Fibroblast of villous mesenchyme (primary cell): Measurements from ENCODE around the gene TJP2. TPM values are rescaled to one million over a fixed set of nuclear protein-coding genes. Genes with fewer than 3 reads are reported as not detected.
A peak's percentile ranks its signal among the peaks of the same experiment; 100 is the strongest.

ENCODE experiments used
- DNase-seq: peaks from one replicate; pipeline ENCODE4 v3.0.0-alpha.2; 2010; ENCODE audit warnings: low read depth
- H3K4me3 ChIP-seq: 2 replicates; pipeline ENCODE4 v1.5.1; 2011; ENCODE audit warnings: low read depth, mild to moderate bottlenecking, low read length
- CTCF ChIP-seq: IDR thresholded peaks from 2 replicates; pipeline ENCODE4 v1.5.1; 2012; ENCODE audit warnings: low read depth, mild to moderate bottlenecking, low read length; ENCODE audit not compliant: insufficient read depth
- total RNA-seq: library from RNA; depleted of rRNA; stranded (reverse); fragments of >200 nt; gene quantifications from 2 replicates; pipeline ENCODE4 v1.2.3, GENCODE V29; 2012

The TJP2 gene
- total RNA-seq, 1 donor, result 18.1 TPM

- TF ChIP-seq CTCF, result no peak
- no peak for DNase-seq
- no peak overlapping the region for H3K4me3 ChIP-seq
Observed at GRCh38 chr9:69194702-69195418, 20.8 kb downstream of the TJP2 start.

GRCh38 chr9:69195668-69196067, 21.6 kb downstream of the TJP2 start:
- TF ChIP-seq CTCF, result no peak
- no peak overlapping the region for H3K4me3 ChIP-seq

GRCh38 chr9:69197687-69198086, 23.6 kb downstream of the TJP2 start:
- no peak overlapping the region for H3K4me3 ChIP-seq
- DNase-seq, result no peak
- TF ChIP-seq CTCF, result no peak

More at GRCh38 chr9:69195668-69196067, 21.6 kb downstream of the TJP2 start:
- DNase-seq, result no peak

GRCh38 chr9:69198521-69199220, 24.6 kb downstream of the TJP2 start:
- peak; percentile 49 for DNase-seq
- H3K4me3 ChIP-seq, result no peak overlapping the region
- no peak for TF ChIP-seq CTCF

GRCh38 chr9:69199769-69200470, 25.8 kb downstream of the TJP2 start:
- TF ChIP-seq CTCF, result peak; percentile 15
- H3K4me3 ChIP-seq, result no peak overlapping the region
- peak; percentile 73 for DNase-seq

GRCh38 chr9:69202556-69202955, 28.5 kb downstream of the TJP2 start:
- TF ChIP-seq CTCF, result no peak
- no peak for DNase-seq
- H3K4me3 ChIP-seq, result no peak overlapping the region
